Neural progenitor cell (in vitro differentiated cells): ENCODE measurements around the gene MAGEC2. TPM values are rescaled to one million over a fixed set of nuclear protein-coding genes. Genes with fewer than 3 reads are reported as not detected.

Experiments used
- DNase-seq: peaks from one replicate; pipeline ENCODE4 v3.0.0-alpha.2; 2016; ENCODE audit warnings: low spot score
- H2AFZ ChIP-seq: fragments of 200-600 bp; sonication (generic); replicated peaks from 2 replicates; pipeline ENCODE4 v1.6.1; 2016; ENCODE audit warnings: antibody characterized with exemption
- H3F3A ChIP-seq: fragments of 200-600 bp; sonication (generic); 2 replicates; pipeline ENCODE4 v1.6.1; 2016; ENCODE audit warnings: antibody characterized with exemption, low read depth
- H3K27ac ChIP-seq: fragments of 200-600 bp; sonication (generic); 2 replicates; pipeline ENCODE4 v1.5.1; 2016; ENCODE audit warnings: mild to moderate bottlenecking
- H3K27me3 ChIP-seq: fragments of 200-600 bp; sonication (generic); 2 replicates; pipeline ENCODE4 v1.6.1; 2016; ENCODE audit warnings: mild to moderate bottlenecking, moderate library complexity
- H3K36me3 ChIP-seq: fragments of 200-600 bp; sonication (generic); 2 replicates; pipeline ENCODE4 v1.5.1; 2016
- H3K4me1 ChIP-seq: fragments of 200-600 bp; sonication (generic); 2 replicates; pipeline ENCODE4 v1.6.1; 2016; ENCODE audit warnings: mixed run types
- H3K4me2 ChIP-seq: fragments of 200-600 bp; sonication (generic); 2 replicates; pipeline ENCODE4 v1.6.1; 2016
- H3K4me3 ChIP-seq: fragments of 200-600 bp; sonication (generic); 2 replicates; pipeline ENCODE4 v1.5.1; 2016
- H3K79me2 ChIP-seq: fragments of 200-600 bp; sonication (generic); 2 replicates; pipeline ENCODE4 v1.6.1; 2016; ENCODE audit warnings: low read depth
- H3K9ac ChIP-seq: fragments of 200-600 bp; sonication (generic); 2 replicates; pipeline ENCODE4 v1.6.1; 2016
- H3K9me3 ChIP-seq: fragments of 200-600 bp; sonication (generic); 2 replicates; pipeline ENCODE4 v1.5.1; 2016; ENCODE audit warnings: low read depth
- H4K20me1 ChIP-seq: fragments of 200-600 bp; sonication (generic); 2 replicates; pipeline ENCODE4 v1.6.1; 2016; ENCODE audit warnings: low read depth
- H3K27ac Mint-ChIP-seq: 3 replicates; pipeline ENCODE4 v1.8.0; 2021; ENCODE audit warnings: mixed read lengths
- H3K27me3 Mint-ChIP-seq: 2 replicates; pipeline ENCODE4 v1.8.0; 2022; ENCODE audit warnings: low read depth, mild to moderate bottlenecking, inconsistent platforms, moderate library complexity, mixed read lengths; ENCODE audit not compliant: insufficient read depth
- H3K36me3 Mint-ChIP-seq: 3 replicates; pipeline ENCODE4 v1.8.0; 2021; ENCODE audit warnings: mixed read lengths
- H3K4me1 Mint-ChIP-seq: 3 replicates; pipeline ENCODE4 v1.8.0; 2021; ENCODE audit warnings: mixed read lengths
- H3K4me3 Mint-ChIP-seq: 3 replicates; pipeline ENCODE4 v1.8.0; 2021; ENCODE audit warnings: mild to moderate bottlenecking, moderate library complexity, mixed read lengths
- H3K9me3 Mint-ChIP-seq: 3 replicates; pipeline ENCODE4 v1.8.0; 2020; ENCODE audit warnings: mixed read lengths
- EZH2 ChIP-seq: fragments of 200-600 bp; sonication (generic); IDR thresholded peaks from 2 replicates; pipeline ENCODE4 v1.6.1; 2017; ENCODE audit warnings: antibody characterized with exemption, mild to moderate bottlenecking, moderate library complexity
- EZH2phosphoT487 ChIP-seq: fragments of 200-600 bp; sonication (generic); IDR thresholded peaks from 2 replicates; pipeline ENCODE4 v1.6.1; 2017; ENCODE audit warnings: antibody characterized with exemption
- total RNA-seq: library from RNA; depleted of rRNA; stranded (reverse); fragments of >200 nt; gene quantifications from 2 replicates; pipeline ENCODE4 v1.2.3, GENCODE V29; 2015; ENCODE audit warnings: low replicate concordance
- TF ChIP-seq, protein P1 (sequence below): fragments of 200-600 bp; sonication (generic); IDR thresholded peaks from 2 replicates; pipeline ENCODE4 v1.5.1; 2017; ENCODE audit warnings: antibody characterized with exemption, mild to moderate bottlenecking

The MAGEC2 gene
- total RNA-seq, 1 donor from 2014 or later: not detected

DNA sequence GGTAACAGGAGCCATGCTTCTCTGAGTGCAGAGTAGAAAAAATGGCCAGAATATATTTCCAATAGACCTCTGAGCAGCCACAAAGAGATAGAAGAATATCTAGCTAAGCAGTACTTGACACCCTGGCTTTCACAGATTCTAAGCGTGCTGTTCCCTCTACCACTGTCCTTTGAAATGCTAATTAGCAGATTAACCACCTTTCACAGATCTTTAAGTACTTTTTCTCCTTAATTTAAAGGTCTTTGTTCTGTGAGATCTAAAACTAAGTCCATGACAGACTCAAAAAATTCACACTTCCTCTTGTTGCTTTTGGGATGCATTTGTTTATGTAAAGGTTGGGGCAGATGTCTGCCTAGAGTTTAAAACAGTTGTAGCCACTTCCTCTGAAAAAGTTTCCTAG, 28.3 kb upstream of the MAGEC2 start:
- Mint-ChIP-seq H3K27ac (no peak overlapping the region), H3K36me3 (no peaks in the 10 kb centered on the region), H3K9me3 (peaks cover 20% of the 10 kb centered on the region), H3K27me3 (peaks cover 4% of the 10 kb centered on the region), H3K4me1 (peaks cover 9% of the 10 kb centered on the region), H3K4me3 (no peak overlapping the region)
- Histone ChIP-seq H3K79me2 (no peaks in the 10 kb centered on the region), H3F3A (peaks cover 11% of the 10 kb centered on the region), H2AFZ (no peak overlapping the region), H3K9me3 (no peaks in the 10 kb centered on the region), H3K27me3 (no peaks in the 10 kb centered on the region), H3K4me1 (peaks cover 12% of the 10 kb centered on the region), H3K4me2 (peak overlapping the region; percentile 43), H3K9ac (no peak overlapping the region), H3K27ac (peak overlapping the region; percentile 66), H4K20me1 (no peaks in the 10 kb centered on the region), H3K4me3 (no peak overlapping the region), H3K36me3 (no peaks in the 10 kb centered on the region)
- peak; percentile 69 for DNase-seq
- TF ChIP-seq EZH2phosphoT487 (no peak), EZH2 (no peak)
- TF ChIP-seq, protein P1, sequence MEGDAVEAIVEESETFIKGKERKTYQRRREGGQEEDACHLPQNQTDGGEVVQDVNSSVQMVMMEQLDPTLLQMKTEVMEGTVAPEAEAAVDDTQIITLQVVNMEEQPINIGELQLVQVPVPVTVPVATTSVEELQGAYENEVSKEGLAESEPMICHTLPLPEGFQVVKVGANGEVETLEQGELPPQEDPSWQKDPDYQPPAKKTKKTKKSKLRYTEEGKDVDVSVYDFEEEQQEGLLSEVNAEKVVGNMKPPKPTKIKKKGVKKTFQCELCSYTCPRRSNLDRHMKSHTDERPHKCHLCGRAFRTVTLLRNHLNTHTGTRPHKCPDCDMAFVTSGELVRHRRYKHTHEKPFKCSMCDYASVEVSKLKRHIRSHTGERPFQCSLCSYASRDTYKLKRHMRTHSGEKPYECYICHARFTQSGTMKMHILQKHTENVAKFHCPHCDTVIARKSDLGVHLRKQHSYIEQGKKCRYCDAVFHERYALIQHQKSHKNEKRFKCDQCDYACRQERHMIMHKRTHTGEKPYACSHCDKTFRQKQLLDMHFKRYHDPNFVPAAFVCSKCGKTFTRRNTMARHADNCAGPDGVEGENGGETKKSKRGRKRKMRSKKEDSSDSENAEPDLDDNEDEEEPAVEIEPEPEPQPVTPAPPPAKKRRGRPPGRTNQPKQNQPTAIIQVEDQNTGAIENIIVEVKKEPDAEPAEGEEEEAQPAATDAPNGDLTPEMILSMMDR: no peak

GRCh38 chrX:142214081-142214480, 9.0 kb upstream of the MAGEC2 start:
- no peaks in the 10 kb centered on the region for H3K4me1 ChIP-seq
- H3K27ac ChIP-seq: no peak overlapping the region
- no peak for DNase-seq
- H2AFZ ChIP-seq: no peak overlapping the region
- H3K27me3 ChIP-seq: no peaks in the 10 kb centered on the region
- H3K4me1 Mint-ChIP-seq: no peaks in the 10 kb centered on the region
- H3K9me3 Mint-ChIP-seq: peaks cover 8% of the 10 kb centered on the region
- H3K4me3 ChIP-seq: no peak overlapping the region
- no peaks in the 10 kb centered on the region for H3K36me3 Mint-ChIP-seq
- TF ChIP-seq, protein P1: no peak
- no peak for TF ChIP-seq EZH2phosphoT487
- no peak for TF ChIP-seq EZH2
- H3K4me3 Mint-ChIP-seq: no peak overlapping the region
- no peak overlapping the region for H3K27ac Mint-ChIP-seq
- H3F3A ChIP-seq: no peaks in the 10 kb centered on the region
- H4K20me1 ChIP-seq: no peaks in the 10 kb centered on the region
- no peaks in the 10 kb centered on the region for H3K27me3 Mint-ChIP-seq
- H3K4me2 ChIP-seq: no peak overlapping the region
- peaks cover 3% of the 10 kb centered on the region for H3K9me3 ChIP-seq
- no peaks in the 10 kb centered on the region for H3K79me2 ChIP-seq
- H3K36me3 ChIP-seq: no peaks in the 10 kb centered on the region
- no peak overlapping the region for H3K9ac ChIP-seq

GRCh38 chrX:142201113-142201512, 4.0 kb downstream of the MAGEC2 start:
- no peaks in the 10 kb centered on the region for H4K20me1 ChIP-seq
- H3K9me3 ChIP-seq: no peaks in the 10 kb centered on the region
- Mint-ChIP-seq H3K27ac (no peak overlapping the region), H3K36me3 (no peaks in the 10 kb centered on the region), H3K9me3 (peaks cover 16% of the 10 kb centered on the region), H3K27me3 (peaks cover 2% of the 10 kb centered on the region), H3K4me3 (no peak overlapping the region), H3K4me1 (no peaks in the 10 kb centered on the region)
- H3K27me3 ChIP-seq: no peaks in the 10 kb centered on the region
- DNase-seq: no peak
- no peak overlapping the region for H2AFZ ChIP-seq
- H3K4me1 ChIP-seq: no peaks in the 10 kb centered on the region
- H3K4me2 ChIP-seq: no peak overlapping the region
- no peaks in the 10 kb centered on the region for H3F3A ChIP-seq
- H3K27ac ChIP-seq: no peak overlapping the region
- TF ChIP-seq EZH2: no peak
- TF ChIP-seq, protein P1: no peak
- no peak for TF ChIP-seq EZH2phosphoT487
- H3K4me3 ChIP-seq: no peak overlapping the region
- H3K79me2 ChIP-seq: no peaks in the 10 kb centered on the region
- H3K36me3 ChIP-seq: no peaks in the 10 kb centered on the region
- no peak overlapping the region for H3K9ac ChIP-seq
